Spleen (tissue), 11 donors: ENCODE measurements around the gene CTNNA2. TPM values are rescaled to one million over a fixed set of nuclear protein-coding genes. Genes with fewer than 3 reads are reported as not detected.

Experiments used
- DNase-seq: peaks from one replicate; pipeline ENCODE4 v3.0.0-alpha.2; 2020
- H3K27ac ChIP-seq, 8 donors: fragments of 200-600 bp; sonication (generic) in 7 of 8; 1 replicate in 4 of 8; 2 replicates in 4 of 8; pipeline versions ENCODE4 v1.5.0 to v1.8.0; 2016 to 2021; ENCODE audit warnings: inconsistent platforms in 4 of 8, mild to moderate bottlenecking in 4 of 8, moderate library complexity in 1 of 8
- H3K27me3 ChIP-seq, 7 donors: fragments of 200-600 bp; sonication (generic) in 6 of 7; replicated peaks in 1 of 7; 1 replicate in 4 of 7; 2 replicates in 3 of 7; pipeline versions ENCODE4 v1.5.0 to v1.8.0; 2016 to 2021; ENCODE audit warnings: inconsistent platforms in 3 of 7, mild to moderate bottlenecking in 1 of 7
- H3K36me3 ChIP-seq, 6 donors: fragments of 200-600 bp; sonication (generic) in 5 of 6; 1 replicate in 4 of 6; 2 replicates in 2 of 6; pipeline versions ENCODE4 v1.5.0 to v1.8.0; 2016 to 2021; ENCODE audit warnings: inconsistent platforms in 2 of 6
- H3K4me1 ChIP-seq, 6 donors: fragments of 200-600 bp; sonication (generic) in 5 of 6; 1 replicate in 3 of 6; 2 replicates in 3 of 6; pipeline versions ENCODE4 v1.5.0 to v1.8.0; 2016 to 2021; ENCODE audit warnings: inconsistent platforms in 3 of 6
- H3K4me3 ChIP-seq, 8 donors: fragments of 200-600 bp; sonication (generic) in 7 of 8; 1 replicate in 4 of 8; 2 replicates in 4 of 8; pipeline versions ENCODE4 v1.5.0 to v1.8.0; 2016 to 2021; ENCODE audit warnings: inconsistent platforms in 4 of 8, mild to moderate bottlenecking in 4 of 8, moderate library complexity in 2 of 8
- H3K9me3 ChIP-seq, 8 donors: fragments of 200-600 bp; sonication (generic) in 7 of 8; 1 replicate in 4 of 8; 2 replicates in 4 of 8; pipeline versions ENCODE4 v1.5.0 to v1.8.0; 2016 to 2021; ENCODE audit warnings: inconsistent platforms in 4 of 8
- POLR2A ChIP-seq, 3 donors: fragments of 450-650 bp; IDR thresholded peaks; one replicate each; pipeline ENCODE4 v1.5.1; 2017; ENCODE audit warnings: antibody characterized with exemption in 3 of 3, mild to moderate bottlenecking in 1 of 3
- POLR2AphosphoS5 ChIP-seq, 3 donors: sonication (generic); formaldehyde crosslinking; IDR thresholded peaks; one replicate each; pipeline ENCODE4 v1.5.1; 2017; ENCODE audit warnings: antibody characterized with exemption in 3 of 3
- WGBS, 5 donors: extraction: QIAGEN DNeasy Blood & Tissue Kit in 3 of 5; methylation state at CpG; one replicate each; pipeline versions ENCODE4 v1.1.5 to v1.1.7; 2013 to 2018; 5-methylcytosine and 5-hydroxymethylcytosine counted together
- intact Hi-C: fragments of 100-400 bp; cut with DNase I; formaldehyde crosslinking; loops from one replicate; pipeline ENCODE4 v1.15.0; 2023; ENCODE audit warnings: low total_unique reads
- polyA plus RNA-seq, 3 donors: library from polyadenylated mRNA; stranded (reverse); fragments of 200-250 nt; gene quantifications; one replicate each; pipeline ENCODE4 v1.2.1, GENCODE V29; 2013
- total RNA-seq, 7 donors: library from RNA; depleted of rRNA in 3 of 7; stranded (reverse); fragments of >200 nt in 3 of 7; fragmentation: NEBNext Ultra II Directional in 4 of 7; extraction: Animal tissue kit (Norgen Biotek cat#: 25700) in 4 of 7; gene quantifications; one replicate each; pipeline versions ENCODE4 v1.1.0 to v1.2.1, GENCODE V29; 2016 to 2021
- TF ChIP-seq, protein P1 (sequence below), 11 experiments: fragments of 200-600 bp in 7 of 11; fragments of 450-650 bp in 4 of 11; sonication (generic) in 4 of 11; IDR thresholded peaks in 8 of 11; conservative IDR thresholded peaks in 3 of 11; 1 replicate in 7 of 11; 2 replicates in 4 of 11; pipeline versions ENCODE4 v1.4.0 to v1.8.0; 2016 to 2021; ENCODE audit warnings: antibody characterized with exemption in 11 of 11, inconsistent platforms in 4 of 11, mild to moderate bottlenecking in 1 of 11
- donor health status: healthy with polysubstance abuse.
- donor health status: DM: no; HTN: no; CAD: no; lungs with moderate emphysema.
- donor health status: DM: no; HTN: no; CAD: no.
- donor health status: Bipolar disorder and iron deficiency.
- donor health status: healthy.
- donor health status: DM: no; HTN: no; CAD: no.
- donor health status: DM: yes; HTN: yes; CAD: no.

Gene CTNNA2
- total and polyA plus RNA-seq, 10 donors: not detected

DNA sequence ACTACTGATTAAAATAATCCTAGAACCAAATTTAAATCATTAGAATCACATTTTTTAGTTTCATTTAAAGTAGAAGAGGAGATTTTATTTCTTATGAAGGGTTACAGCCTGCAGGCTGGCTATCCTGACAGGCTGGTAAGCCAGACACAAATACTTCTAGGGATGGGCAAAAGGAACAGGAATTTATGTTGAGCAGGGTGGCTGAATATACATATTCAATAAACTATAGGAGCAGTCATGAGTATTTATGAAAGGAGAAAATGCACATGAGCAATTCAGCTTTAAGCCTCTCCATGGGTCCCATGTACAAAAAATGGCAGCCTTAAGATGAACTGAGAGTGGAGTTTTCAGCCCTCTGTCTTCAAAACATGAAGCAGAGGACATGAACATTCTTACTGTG is 182.4 kb downstream of the CTNNA2 start:
- TF ChIP-seq, protein P1, sequence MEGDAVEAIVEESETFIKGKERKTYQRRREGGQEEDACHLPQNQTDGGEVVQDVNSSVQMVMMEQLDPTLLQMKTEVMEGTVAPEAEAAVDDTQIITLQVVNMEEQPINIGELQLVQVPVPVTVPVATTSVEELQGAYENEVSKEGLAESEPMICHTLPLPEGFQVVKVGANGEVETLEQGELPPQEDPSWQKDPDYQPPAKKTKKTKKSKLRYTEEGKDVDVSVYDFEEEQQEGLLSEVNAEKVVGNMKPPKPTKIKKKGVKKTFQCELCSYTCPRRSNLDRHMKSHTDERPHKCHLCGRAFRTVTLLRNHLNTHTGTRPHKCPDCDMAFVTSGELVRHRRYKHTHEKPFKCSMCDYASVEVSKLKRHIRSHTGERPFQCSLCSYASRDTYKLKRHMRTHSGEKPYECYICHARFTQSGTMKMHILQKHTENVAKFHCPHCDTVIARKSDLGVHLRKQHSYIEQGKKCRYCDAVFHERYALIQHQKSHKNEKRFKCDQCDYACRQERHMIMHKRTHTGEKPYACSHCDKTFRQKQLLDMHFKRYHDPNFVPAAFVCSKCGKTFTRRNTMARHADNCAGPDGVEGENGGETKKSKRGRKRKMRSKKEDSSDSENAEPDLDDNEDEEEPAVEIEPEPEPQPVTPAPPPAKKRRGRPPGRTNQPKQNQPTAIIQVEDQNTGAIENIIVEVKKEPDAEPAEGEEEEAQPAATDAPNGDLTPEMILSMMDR (IDR thresholded peaks at IDR 0.05 in 8 of 11, conservative IDR thresholded peaks at IDR 0.05 in 3 of 11): no peak
- TF ChIP-seq POLR2AphosphoS5 (IDR thresholded peaks at IDR 0.05) (no peak), POLR2A (IDR thresholded peaks at IDR 0.05) (no peak)
- H3K36me3 ChIP-seq: no peaks in the 10 kb centered on the region
- H3K4me3 ChIP-seq: no peak overlapping the region
- H3K27ac ChIP-seq: no peak overlapping the region
- H3K4me1 ChIP-seq: no peaks in the 10 kb centered on the region
- intact Hi-C loops: no loop called here
- no peaks in the 10 kb centered on the region for H3K27me3 ChIP-seq
- DNase-seq: no peak
- H3K9me3 ChIP-seq: peaks cover 0 to 18% (median 0%) of the 10 kb centered on the region in 8 donors

DNA sequence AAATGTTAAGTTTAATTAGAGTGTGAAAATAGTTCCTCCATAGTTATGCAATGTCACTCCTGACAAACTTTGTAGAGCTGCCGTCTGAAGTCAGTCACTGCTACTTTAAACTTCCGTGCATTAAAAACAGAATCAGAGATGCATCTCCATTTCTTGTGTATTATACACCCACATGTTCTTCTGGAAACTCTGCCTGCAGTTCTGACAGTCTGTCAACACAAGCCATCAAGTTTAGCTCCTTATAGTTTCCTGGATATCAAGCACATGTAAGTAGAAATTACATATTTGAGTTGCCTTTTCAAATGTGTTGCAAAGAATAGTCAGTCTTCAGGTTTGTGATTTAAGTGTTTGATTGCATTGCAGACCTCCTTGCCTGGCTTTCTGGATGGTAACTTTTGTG is 184.3 kb downstream of the CTNNA2 start:
- DNase-seq: no peak
- Histone ChIP-seq H3K36me3 (no peaks in the 10 kb centered on the region), H3K9me3 (peaks cover 0 to 6% (median 0%) of the 10 kb centered on the region in 8 donors), H3K4me1 (no peaks in the 10 kb centered on the region), H3K27me3 (no peaks in the 10 kb centered on the region), H3K4me3 (no peak overlapping the region), H3K27ac (no peak overlapping the region)
- intact Hi-C loops: no loop called here
- TF ChIP-seq POLR2A (IDR thresholded peaks at IDR 0.05) (no peak), POLR2AphosphoS5 (IDR thresholded peaks at IDR 0.05) (no peak)
- TF ChIP-seq, protein P1 (IDR thresholded peaks at IDR 0.05 in 8 of 11, conservative IDR thresholded peaks at IDR 0.05 in 3 of 11): no peak
- 73 to 86% (median 79%) methylated on average over 2 of the region's 2 CpGs for WGBS, 5 donors

DNA sequence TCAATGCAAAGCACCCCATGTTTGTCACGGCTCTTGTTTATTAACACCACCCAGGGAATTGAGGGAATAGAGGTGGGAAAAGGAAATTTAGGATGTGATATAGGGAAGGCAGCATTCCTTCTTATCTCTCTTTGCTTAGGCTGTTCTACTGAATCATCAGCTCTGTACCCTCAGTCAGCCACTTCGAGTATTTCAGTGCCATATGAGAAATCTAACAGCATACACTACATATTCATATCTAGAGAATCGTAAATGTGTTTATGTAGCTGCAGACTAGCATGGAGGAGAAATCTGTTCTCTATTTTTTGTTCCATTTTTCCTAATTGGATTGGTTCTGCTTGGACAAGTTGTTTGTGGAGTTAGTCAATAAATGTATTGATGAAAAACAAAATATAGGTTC is 187.8 kb downstream of the CTNNA2 start:
- no peaks in the 10 kb centered on the region for H3K27me3 ChIP-seq
- no peak overlapping the region for H3K27ac ChIP-seq
- 58 to 73% (median 61%) methylated on average over 3 of the region's 3 CpGs for WGBS, 5 donors
- H3K9me3 ChIP-seq: peaks cover 0 to 3% (median 0%) of the 10 kb centered on the region in 8 donors
- H3K36me3 ChIP-seq: no peaks in the 10 kb centered on the region
- intact Hi-C loops: no loop called here
- H3K4me3 ChIP-seq: no peak overlapping the region
- H3K4me1 ChIP-seq: no peaks in the 10 kb centered on the region
- no peak for DNase-seq
- no peak for TF ChIP-seq POLR2A (IDR thresholded peaks at IDR 0.05)
- no peak for TF ChIP-seq POLR2AphosphoS5 (IDR thresholded peaks at IDR 0.05)
- TF ChIP-seq, protein P1 (IDR thresholded peaks at IDR 0.05 in 8 of 11, conservative IDR thresholded peaks at IDR 0.05 in 3 of 11): no peak

DNA sequence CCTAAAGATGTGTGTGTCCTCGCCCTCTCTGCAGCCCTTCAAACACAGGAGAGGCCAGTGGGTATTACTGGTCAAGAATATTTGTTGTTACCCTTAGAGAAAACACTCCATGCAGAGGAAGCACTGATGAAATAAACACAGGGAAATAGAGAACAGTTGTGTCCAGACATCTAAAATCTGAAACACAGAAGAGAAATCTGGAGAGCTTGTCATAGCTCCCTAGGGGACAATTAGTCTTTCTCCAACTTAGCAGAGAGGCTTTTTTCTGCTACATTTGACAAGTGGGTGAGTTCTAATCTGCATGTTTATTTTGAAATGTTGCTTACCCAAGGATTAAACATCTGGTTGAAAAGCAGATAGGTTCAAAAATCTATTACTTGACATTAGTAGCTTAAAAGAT is 190.1 kb downstream of the CTNNA2 start:
- intact Hi-C loops: no loop called here
- DNase-seq: no peak
- Histone ChIP-seq H3K4me3 (no peak overlapping the region), H3K36me3 (no peaks in the 10 kb centered on the region), H3K27me3 (no peaks in the 10 kb centered on the region), H3K9me3 (peaks cover 0 to 3% (median 0%) of the 10 kb centered on the region in 8 donors), H3K4me1 (no peaks in the 10 kb centered on the region), H3K27ac (no peak overlapping the region)
- TF ChIP-seq, protein P1 (IDR thresholded peaks at IDR 0.05 in 8 of 11, conservative IDR thresholded peaks at IDR 0.05 in 3 of 11): no peak
- TF ChIP-seq POLR2AphosphoS5 (IDR thresholded peaks at IDR 0.05) (no peak), POLR2A (IDR thresholded peaks at IDR 0.05) (no peak)
- WGBS, 5 donors: 29 to 51% (median 41%) methylated on average over 1 of the region's 1 CpG
